ENCODE results near the gene PHLDB2. TPM values are rescaled to one million over a fixed set of nuclear protein-coding genes. Genes with fewer than 3 reads are reported as not detected.

The PHLDB2 gene
- total RNA-seq, 4 donors from 2014 or later: 12.9 to 34.7 (median 27.1) TPM

DNA sequence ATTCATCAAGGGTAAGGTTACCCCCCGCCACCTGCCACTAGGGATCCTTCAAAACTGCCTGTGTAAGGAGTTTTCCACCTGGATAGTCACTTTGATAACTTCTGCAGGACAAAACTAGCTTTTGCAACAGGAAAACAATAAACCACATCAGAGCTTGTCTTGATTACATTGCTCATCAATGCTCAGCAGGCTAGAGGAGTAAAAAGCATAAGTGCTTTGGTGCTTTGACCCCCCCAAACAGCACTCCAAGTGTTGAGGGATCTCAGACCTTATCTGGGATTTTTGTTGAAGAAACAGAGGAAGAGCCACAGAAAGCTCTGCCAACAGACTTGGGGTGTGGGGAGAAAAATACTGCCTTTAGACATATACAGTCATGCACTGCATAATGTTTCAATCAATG is 10.8 kb upstream of the PHLDB2 start:
- Histone ChIP-seq H3K9me3 (no peaks in the 10 kb centered on the region), H3K4me3 (replicated peaks in 1 of 3) (no peak overlapping the region), H3K36me3 (no peaks in the 10 kb centered on the region), H3K4me1 (no peaks in the 10 kb centered on the region), H3K27me3 (no peaks in the 10 kb centered on the region), H3K27ac (no peak overlapping the region)
- TF ChIP-seq CTCF (IDR thresholded peaks at IDR 0.05) (no peak), POLR2A (IDR thresholded peaks at IDR 0.05) (no peak)
- no peak for DNase-seq
- intact Hi-C loops (cut with DNase I): no loop called here
- WGBS, 2 donors: 90 to 96% methylated on average over 1 of the region's 1 CpG

DNA sequence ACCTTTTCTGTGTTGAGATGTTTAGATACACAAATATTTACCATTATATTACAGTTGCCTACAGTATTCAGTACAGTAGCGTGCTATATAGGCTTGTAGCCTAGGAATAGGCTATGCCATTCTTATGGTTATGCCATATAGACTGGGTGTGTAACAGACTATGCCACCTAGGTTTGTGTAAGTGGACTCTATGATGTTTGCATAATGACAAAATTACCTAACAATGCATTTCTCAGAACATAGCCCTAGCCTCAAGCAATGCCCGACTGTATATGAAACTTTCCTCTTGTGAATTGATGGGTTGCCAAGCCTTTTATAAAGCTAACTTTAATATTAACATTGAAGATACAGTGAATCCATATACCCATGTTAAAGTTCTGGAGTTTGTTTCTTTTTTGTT is 10.3 kb upstream of the PHLDB2 start:
- no peaks in the 10 kb centered on the region for H3K36me3 ChIP-seq
- no peak for DNase-seq
- H3K9me3 ChIP-seq: no peaks in the 10 kb centered on the region
- no peak for TF ChIP-seq POLR2A (IDR thresholded peaks at IDR 0.05)
- no peak for TF ChIP-seq CTCF (IDR thresholded peaks at IDR 0.05)
- H3K4me1 ChIP-seq: no peaks in the 10 kb centered on the region
- H3K4me3 ChIP-seq (replicated peaks in 1 of 3): no peak overlapping the region
- intact Hi-C loops (cut with DNase I): no loop called here
- no peaks in the 10 kb centered on the region for H3K27me3 ChIP-seq
- WGBS, 2 donors: 46 to 49% methylated on average over 2 of the region's 2 CpGs
- H3K27ac ChIP-seq: no peak overlapping the region

GRCh38 chr3:111850537-111850936 is 8.5 kb upstream of the PHLDB2 start:
- Histone ChIP-seq H3K27ac (no peak overlapping the region), H3K27me3 (no peaks in the 10 kb centered on the region), H3K9me3 (no peaks in the 10 kb centered on the region), H3K4me3 (replicated peaks in 1 of 3) (no peak overlapping the region), H3K4me1 (no peaks in the 10 kb centered on the region), H3K36me3 (no peaks in the 10 kb centered on the region)
- WGBS, 2 donors: 88% methylated on average over 3 of the region's 3 CpGs
- no peak for DNase-seq
- TF ChIP-seq CTCF (IDR thresholded peaks at IDR 0.05) (no peak), POLR2A (IDR thresholded peaks at IDR 0.05) (no peak)
- intact Hi-C loops (cut with DNase I): no loop called here

GRCh38 chr3:111851511-111851954 is 7.5 kb upstream of the PHLDB2 start:
- DNase-seq: no peak
- Histone ChIP-seq H3K4me1 (no peaks in the 10 kb centered on the region), H3K27me3 (no peaks in the 10 kb centered on the region), H3K4me3 (replicated peaks in 1 of 3) (no peak overlapping the region), H3K9me3 (no peaks in the 10 kb centered on the region), H3K27ac (peak overlapping the region in 2 of 3 donors; percentile 23 to 27), H3K36me3 (no peaks in the 10 kb centered on the region)
- 52 to 60% methylated on average over 8 of the region's 8 CpGs for WGBS, 2 donors
- intact Hi-C loops (cut with DNase I): no loop called here
- TF ChIP-seq POLR2A (IDR thresholded peaks at IDR 0.05) (no peak), CTCF (IDR thresholded peaks at IDR 0.05) (no peak)

- Histone ChIP-seq H3K36me3 (no peaks in the 10 kb centered on the region), H3K4me3 (replicated peaks in 1 of 3) (no peak overlapping the region), H3K27me3 (no peaks in the 10 kb centered on the region), H3K4me1 (no peaks in the 10 kb centered on the region), H3K9me3 (no peaks in the 10 kb centered on the region), H3K27ac (no peak overlapping the region)
- 55 to 64% methylated on average over 3 of the region's 3 CpGs for WGBS, 2 donors
- DNase-seq: no peak
- TF ChIP-seq CTCF (IDR thresholded peaks at IDR 0.05): no peak
- TF ChIP-seq POLR2A (IDR thresholded peaks at IDR 0.05): no peak
- intact Hi-C loops (cut with DNase I): no loop called here
Measured at GRCh38 chr3:111852540-111852939, 6.5 kb upstream of the PHLDB2 start.
